ENCODE data around the gene DUSP19.

DUSP19 gene

GRCh38 chr2:183126635-183127034 lies 48.1 kb downstream of the DUSP19 start:
- no peak for DNase-seq

- DNase-seq = no peak
Measured at GRCh38 chr2:183134016-183134415, 55.5 kb downstream of the DUSP19 start.

- no peak for DNase-seq
Measured at GRCh38 chr2:183148955-183149354, 70.4 kb downstream of the DUSP19 start.

GRCh38 chr2:183149489-183149888 lies 70.9 kb downstream of the DUSP19 start:
- no peak for DNase-seq
